ENCODE data around the gene ETV3.

ETV3 gene

GRCh38 chr1:157084720-157085119 is 53.5 kb downstream of the ETV3 start:
- Histone ChIP-seq H3K36me3 (ENCODE audit: insufficient read depth, low read length) (no peaks in the 10 kb centered on the region), H3K4me2 (ENCODE audit: insufficient read depth, low read length) (no peak overlapping the region), H3K27me3 (ENCODE audit: insufficient read depth, low read length, poor library complexity) (peaks cover 10% of the 10 kb centered on the region), H2AFZ (ENCODE audit: low read depth, low read length) (no peak overlapping the region), H3K27ac (ENCODE audit: low read length) (no peak overlapping the region), H3K79me2 (ENCODE audit: insufficient read depth, low read length) (no peaks in the 10 kb centered on the region), H3K4me3 (ENCODE audit: low read depth in 1 of 2, low read length in 2 of 2) (no peak overlapping the region), H3K4me1 (ENCODE audit: insufficient read depth, low read length) (no peaks in the 10 kb centered on the region), H3K9ac (ENCODE audit: low read depth, low read length) (no peak overlapping the region), H3K9me3 (ENCODE audit: insufficient read depth, low read length, severe bottlenecking) (no peaks in the 10 kb centered on the region), H4K20me1 (ENCODE audit: insufficient read depth, low read length) (no peaks in the 10 kb centered on the region)
- DNase-seq: no peak
- no peak for ATAC-seq (ENCODE audit: insufficient read depth, low read depth)
- TF ChIP-seq EZH2 (IDR thresholded peaks at IDR 0.05; ENCODE audit: borderline replicate concordance, low read depth, low read length, severe bottlenecking) (no peak), CTCF (IDR thresholded peaks at IDR 0.05; ENCODE audit: borderline replicate concordance, extremely low read depth, low read length, poor library complexity, severe bottlenecking) (no peak)

GRCh38 chr1:157081707-157082106 is 56.5 kb downstream of the ETV3 start:
- peaks cover 12% of the 10 kb centered on the region for H3K27me3 ChIP-seq (ENCODE audit: insufficient read depth, low read length, poor library complexity)
- DNase-seq: no peak
- H3K4me2 ChIP-seq (ENCODE audit: insufficient read depth, low read length): no peak overlapping the region
- H4K20me1 ChIP-seq (ENCODE audit: insufficient read depth, low read length): no peaks in the 10 kb centered on the region
- H2AFZ ChIP-seq (ENCODE audit: low read depth, low read length): no peak overlapping the region
- no peaks in the 10 kb centered on the region for H3K36me3 ChIP-seq (ENCODE audit: insufficient read depth, low read length)
- no peaks in the 10 kb centered on the region for H3K4me1 ChIP-seq (ENCODE audit: insufficient read depth, low read length)
- H3K9ac ChIP-seq (ENCODE audit: low read depth, low read length): no peak overlapping the region
- no peak for ATAC-seq (ENCODE audit: insufficient read depth, low read depth)
- no peak overlapping the region for H3K27ac ChIP-seq (ENCODE audit: low read length)
- H3K79me2 ChIP-seq (ENCODE audit: insufficient read depth, low read length): no peaks in the 10 kb centered on the region
- H3K4me3 ChIP-seq (ENCODE audit: low read depth in 1 of 2, low read length in 2 of 2): no peak overlapping the region
- TF ChIP-seq EZH2 (IDR thresholded peaks at IDR 0.05; ENCODE audit: borderline replicate concordance, low read depth, low read length, severe bottlenecking) (no peak), CTCF (IDR thresholded peaks at IDR 0.05; ENCODE audit: borderline replicate concordance, extremely low read depth, low read length, poor library complexity, severe bottlenecking) (no peak)
- no peaks in the 10 kb centered on the region for H3K9me3 ChIP-seq (ENCODE audit: insufficient read depth, low read length, severe bottlenecking)

GRCh38 chr1:157080714-157081113 is 57.5 kb downstream of the ETV3 start:
- H3K9ac ChIP-seq (ENCODE audit: low read depth, low read length): no peak overlapping the region
- no peak for DNase-seq
- no peak overlapping the region for H3K27ac ChIP-seq (ENCODE audit: low read length)
- no peaks in the 10 kb centered on the region for H3K79me2 ChIP-seq (ENCODE audit: insufficient read depth, low read length)
- no peaks in the 10 kb centered on the region for H3K9me3 ChIP-seq (ENCODE audit: insufficient read depth, low read length, severe bottlenecking)
- H3K4me1 ChIP-seq (ENCODE audit: insufficient read depth, low read length): no peaks in the 10 kb centered on the region
- no peaks in the 10 kb centered on the region for H3K36me3 ChIP-seq (ENCODE audit: insufficient read depth, low read length)
- peaks cover 17% of the 10 kb centered on the region for H3K27me3 ChIP-seq (ENCODE audit: insufficient read depth, low read length, poor library complexity)
- TF ChIP-seq EZH2 (IDR thresholded peaks at IDR 0.05; ENCODE audit: borderline replicate concordance, low read depth, low read length, severe bottlenecking) (no peak), CTCF (IDR thresholded peaks at IDR 0.05; ENCODE audit: borderline replicate concordance, extremely low read depth, low read length, poor library complexity, severe bottlenecking) (no peak)
- H3K4me3 ChIP-seq (ENCODE audit: low read depth in 1 of 2, low read length in 2 of 2): no peak overlapping the region
- H4K20me1 ChIP-seq (ENCODE audit: insufficient read depth, low read length): no peaks in the 10 kb centered on the region
- H2AFZ ChIP-seq (ENCODE audit: low read depth, low read length): no peak overlapping the region
- no peak overlapping the region for H3K4me2 ChIP-seq (ENCODE audit: insufficient read depth, low read length)
- no peak for ATAC-seq (ENCODE audit: insufficient read depth, low read depth)

- Histone ChIP-seq H3K4me3 (ENCODE audit: low read depth in 1 of 2, low read length in 2 of 2) (no peak overlapping the region), H3K4me2 (ENCODE audit: insufficient read depth, low read length) (no peak overlapping the region), H3K79me2 (ENCODE audit: insufficient read depth, low read length) (no peaks in the 10 kb centered on the region), H4K20me1 (ENCODE audit: insufficient read depth, low read length) (no peaks in the 10 kb centered on the region), H3K9ac (ENCODE audit: low read depth, low read length) (no peak overlapping the region), H3K27ac (ENCODE audit: low read length) (no peak overlapping the region), H3K4me1 (ENCODE audit: insufficient read depth, low read length) (no peaks in the 10 kb centered on the region), H3K9me3 (ENCODE audit: insufficient read depth, low read length, severe bottlenecking) (no peaks in the 10 kb centered on the region), H3K27me3 (ENCODE audit: insufficient read depth, low read length, poor library complexity) (peaks cover 14% of the 10 kb centered on the region), H2AFZ (ENCODE audit: low read depth, low read length) (no peak overlapping the region), H3K36me3 (ENCODE audit: insufficient read depth, low read length) (no peaks in the 10 kb centered on the region)
- ATAC-seq (ENCODE audit: insufficient read depth, low read depth): no peak
- DNase-seq: no peak
- no peak for TF ChIP-seq CTCF (IDR thresholded peaks at IDR 0.05; ENCODE audit: borderline replicate concordance, extremely low read depth, low read length, poor library complexity, severe bottlenecking)
- TF ChIP-seq EZH2 (IDR thresholded peaks at IDR 0.05; ENCODE audit: borderline replicate concordance, low read depth, low read length, severe bottlenecking): no peak
Observed at GRCh38 chr1:157077394-157077793, 60.8 kb downstream of the ETV3 start.

Data from DND-41 (cell line).